Measurements from ENCODE around the gene PLAAT1.

- no peak for TF ChIP-seq EP300 (IDR thresholded peaks at IDR 0.05)
- no peak for TF ChIP-seq CTCF (IDR thresholded peaks at IDR 0.05)
- TF ChIP-seq POLR2A (IDR thresholded peaks at IDR 0.05): no peak
- TF ChIP-seq POLR2AphosphoS5 (IDR thresholded peaks at IDR 0.05): no peak
These were observed 694 bp downstream of the PLAAT1 start for GRCh38 chr3:193241716-193242115.

Data from stomach (tissue), 4 donors.